Activated naive CD8-positive, alpha-beta T cell treated with anti-CD3 and anti-CD28 coated beads, Interleukin-2, amount 50 U/mL, for 24 hours (primary cell): ENCODE data around the gene GPRIN1.

Source experiments
- ATAC-seq: fragments of 150-1000 bp; cut with Tn5 transposase; one replicate; pipeline ENCODE4 v1.10.0; 2021
- DNase-seq: peaks from one replicate; pipeline ENCODE4 v3.0.0; 2021
- H3K27ac Mint-ChIP-seq: one replicate; pipeline ENCODE4 v1.8.0; 2021; ENCODE audit warnings: mild to moderate bottlenecking, mixed read lengths
- H3K27me3 Mint-ChIP-seq: one replicate; pipeline ENCODE4 v1.8.0; 2021; ENCODE audit warnings: mixed read lengths
- H3K36me3 Mint-ChIP-seq: one replicate; pipeline ENCODE4 v1.8.0; 2021; ENCODE audit warnings: low read depth, mixed read lengths
- H3K4me1 Mint-ChIP-seq: one replicate; pipeline ENCODE4 v1.8.0; 2021; ENCODE audit warnings: mixed read lengths
- H3K4me3 Mint-ChIP-seq: one replicate; pipeline ENCODE4 v1.8.0; 2021; ENCODE audit warnings: mild to moderate bottlenecking, moderate library complexity, mixed read lengths
- H3K9me3 Mint-ChIP-seq: one replicate; pipeline ENCODE4 v1.8.0; 2021; ENCODE audit warnings: mixed read lengths

GPRIN1 gene

DNA sequence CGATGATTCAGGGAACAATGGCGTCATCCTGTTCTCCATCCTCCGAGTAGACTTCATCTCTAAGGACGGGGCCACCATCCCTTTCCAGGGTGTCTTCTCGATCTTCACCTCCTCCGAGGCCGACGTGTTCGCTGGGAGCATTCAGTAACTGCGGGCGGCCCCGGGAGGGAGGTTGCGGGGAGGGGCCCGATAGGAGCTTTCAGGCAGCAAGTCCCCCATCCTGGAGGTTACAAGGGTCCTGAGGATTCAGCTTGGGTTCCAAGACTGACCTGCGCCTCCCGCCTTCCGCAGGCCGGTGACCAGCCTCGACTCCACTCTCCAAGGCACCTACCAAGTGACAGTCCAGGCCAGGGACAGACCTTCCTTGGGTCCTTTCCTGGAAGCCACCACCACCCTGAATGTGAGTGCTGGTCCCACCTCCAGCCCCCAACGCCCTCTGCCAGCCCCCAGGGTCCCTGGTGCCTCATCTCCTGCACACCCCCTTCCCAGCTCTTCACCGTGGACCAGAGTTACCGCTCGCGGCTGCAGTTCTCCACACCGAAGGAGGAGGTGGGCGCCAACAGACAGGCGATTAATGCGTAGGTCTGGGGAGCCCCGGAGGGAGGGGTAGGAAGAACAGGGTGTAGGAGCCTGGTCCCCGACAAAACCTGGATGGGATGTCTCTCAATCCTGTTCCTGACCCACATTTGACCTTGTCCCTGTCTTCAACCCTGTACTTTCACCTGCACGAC, 20.8 kb downstream of the GPRIN1 start:
- DNase-seq (no peak), ATAC-seq (no peak)
- Mint-ChIP-seq H3K27ac (no peak overlapping the region), H3K36me3 (no peaks in the 10 kb centered on the region), H3K4me3 (no peak overlapping the region), H3K4me1 (no peaks in the 10 kb centered on the region), H3K27me3 (no peaks in the 10 kb centered on the region), H3K9me3 (peaks cover 6% of the 10 kb centered on the region)

DNA sequence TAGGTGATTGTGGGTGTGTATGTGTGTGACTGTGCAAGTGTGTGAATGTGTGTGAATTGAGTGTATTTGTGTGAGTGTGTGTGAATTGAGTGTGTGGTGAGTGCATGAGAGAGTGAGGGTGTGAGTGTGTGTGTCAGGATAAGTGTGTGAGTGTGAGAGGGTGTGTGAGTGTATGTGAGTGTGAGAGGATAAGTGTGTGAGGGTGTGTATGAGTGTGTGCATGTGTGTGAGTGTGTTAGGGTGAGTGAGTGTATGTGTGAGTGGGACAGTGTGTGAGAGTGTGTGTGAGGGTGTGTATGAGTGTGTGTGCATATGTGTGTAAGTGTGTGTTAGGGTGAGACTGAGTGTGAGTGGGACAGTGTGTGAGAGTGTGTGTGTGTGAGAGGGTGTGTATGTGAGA, 21.7 kb downstream of the GPRIN1 start:
- no peaks in the 10 kb centered on the region for H3K36me3 Mint-ChIP-seq
- no peak overlapping the region for H3K4me3 Mint-ChIP-seq
- DNase-seq (no peak), ATAC-seq (no peak)
- no peaks in the 10 kb centered on the region for H3K27me3 Mint-ChIP-seq
- H3K27ac Mint-ChIP-seq: no peak overlapping the region
- H3K9me3 Mint-ChIP-seq: peaks cover 6% of the 10 kb centered on the region
- H3K4me1 Mint-ChIP-seq: no peaks in the 10 kb centered on the region

DNA sequence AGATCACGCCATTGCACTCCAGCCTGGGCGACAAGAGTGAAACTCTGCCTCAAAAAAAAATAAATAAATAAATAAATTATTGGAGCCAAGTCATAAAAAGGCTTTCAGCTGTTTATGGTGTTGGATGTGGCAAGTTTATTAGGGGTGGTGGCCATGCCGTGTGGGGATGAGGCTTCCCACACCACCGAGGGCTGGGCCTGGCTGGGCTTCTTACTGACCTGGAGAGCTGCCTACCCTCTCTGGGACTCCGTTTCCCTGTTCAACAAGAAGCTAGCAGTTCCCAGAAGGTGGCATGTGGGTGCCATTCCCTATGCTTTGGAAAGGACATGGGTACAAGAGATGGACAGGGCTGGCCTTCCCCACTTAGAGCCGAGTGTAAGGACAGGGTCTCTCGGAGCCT, 22.6 kb downstream of the GPRIN1 start:
- ATAC-seq (no peak), DNase-seq (no peak)
- Mint-ChIP-seq H3K27ac (no peak overlapping the region), H3K36me3 (no peaks in the 10 kb centered on the region), H3K4me3 (no peak overlapping the region), H3K27me3 (no peaks in the 10 kb centered on the region), H3K4me1 (no peaks in the 10 kb centered on the region), H3K9me3 (peaks cover 6% of the 10 kb centered on the region)

DNA sequence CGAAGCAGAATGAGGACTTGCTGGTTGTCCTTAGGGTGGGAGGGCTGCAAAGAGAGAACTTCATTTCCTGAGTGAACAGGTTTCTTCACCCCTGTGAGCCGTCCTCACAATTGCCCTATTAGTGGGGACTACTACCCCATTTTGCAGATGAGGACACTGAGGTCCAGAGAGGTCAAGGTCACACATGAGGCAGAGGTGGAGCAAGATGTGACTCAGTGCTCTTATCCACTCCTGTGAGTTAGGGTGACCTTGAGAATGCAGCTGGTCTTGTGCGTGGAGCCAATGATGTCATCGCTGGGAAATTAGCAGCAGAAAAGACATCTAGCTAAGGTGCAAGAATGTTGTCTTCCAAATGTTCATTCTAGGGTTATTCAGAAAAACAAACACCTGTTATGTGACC, 26.9 kb downstream of the GPRIN1 start:
- H3K27ac Mint-ChIP-seq: no peak overlapping the region
- ATAC-seq: no peak
- no peaks in the 10 kb centered on the region for H3K4me1 Mint-ChIP-seq
- peaks cover 6% of the 10 kb centered on the region for H3K9me3 Mint-ChIP-seq
- no peaks in the 10 kb centered on the region for H3K36me3 Mint-ChIP-seq
- no peak for DNase-seq
- no peak overlapping the region for H3K4me3 Mint-ChIP-seq
- no peaks in the 10 kb centered on the region for H3K27me3 Mint-ChIP-seq

DNA sequence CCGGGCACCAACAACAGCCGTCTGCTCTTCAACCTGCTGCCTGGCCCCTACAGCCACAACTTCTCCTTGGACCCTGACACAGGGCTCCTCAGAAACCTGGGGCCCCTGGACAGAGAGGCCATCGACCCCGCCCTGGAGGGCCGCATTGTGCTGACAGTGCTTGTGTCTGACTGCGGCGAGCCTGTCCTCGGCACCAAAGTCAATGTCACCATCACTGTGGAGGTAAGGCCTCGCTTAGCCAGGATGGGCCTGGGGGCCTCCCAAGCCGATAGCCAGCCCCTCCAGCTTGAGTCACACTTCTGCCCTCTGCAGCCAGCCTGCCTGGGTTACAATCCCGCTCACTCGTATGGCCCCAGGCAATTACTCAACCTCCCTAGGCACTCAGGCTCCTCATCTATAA, 28.6 kb downstream of the GPRIN1 start:
- Mint-ChIP-seq H3K36me3 (no peaks in the 10 kb centered on the region), H3K27me3 (no peaks in the 10 kb centered on the region), H3K4me1 (no peaks in the 10 kb centered on the region), H3K27ac (no peak overlapping the region), H3K9me3 (peaks cover 6% of the 10 kb centered on the region), H3K4me3 (no peak overlapping the region)
- ATAC-seq: no peak
- DNase-seq: no peak

DNA sequence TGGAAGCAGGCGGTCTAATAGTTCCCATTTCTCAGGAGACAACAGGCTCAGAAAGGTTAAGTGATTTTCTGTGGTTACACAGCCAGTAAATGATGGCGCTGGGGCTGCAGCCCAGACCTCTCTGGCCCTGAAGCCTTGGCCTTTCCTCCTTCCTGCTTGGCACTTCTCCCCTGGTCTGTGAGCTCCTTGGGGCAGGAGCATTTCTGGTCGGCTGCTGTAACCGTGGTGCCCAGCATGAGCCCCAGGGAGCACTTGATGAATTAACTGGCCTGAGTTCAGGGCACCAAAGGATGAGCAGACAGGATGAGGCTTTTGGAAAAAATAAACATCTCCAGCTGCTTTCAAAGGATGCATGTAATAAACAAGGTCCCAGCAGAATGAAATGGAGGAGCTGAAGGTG, 30.6 kb downstream of the GPRIN1 start:
- Mint-ChIP-seq H3K36me3 (no peaks in the 10 kb centered on the region), H3K4me1 (no peaks in the 10 kb centered on the region), H3K4me3 (no peak overlapping the region), H3K27ac (no peak overlapping the region), H3K9me3 (no peaks in the 10 kb centered on the region), H3K27me3 (no peaks in the 10 kb centered on the region)
- ATAC-seq (no peak), DNase-seq (no peak)

DNA sequence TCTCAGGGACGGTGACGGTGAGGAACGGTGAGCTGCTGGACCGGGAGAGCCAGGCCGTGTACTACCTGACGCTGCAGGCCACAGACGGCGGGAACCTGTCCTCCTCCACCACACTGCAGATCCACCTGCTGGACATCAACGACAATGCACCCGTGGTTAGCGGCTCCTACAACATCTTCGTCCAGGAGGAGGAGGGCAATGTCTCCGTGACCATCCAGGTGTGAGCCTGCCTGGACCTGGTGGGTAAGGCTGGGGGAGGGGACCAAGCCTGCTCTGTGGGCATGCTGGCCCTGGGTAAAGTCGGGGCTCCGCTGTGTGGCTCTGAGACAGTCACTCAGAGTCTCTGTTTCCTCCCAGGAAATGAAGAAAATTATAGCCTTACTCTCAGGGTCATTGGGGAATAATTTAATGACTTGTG, 31.6 kb downstream of the GPRIN1 start:
- ATAC-seq: no peak
- H3K4me1 Mint-ChIP-seq: no peaks in the 10 kb centered on the region

DNA sequence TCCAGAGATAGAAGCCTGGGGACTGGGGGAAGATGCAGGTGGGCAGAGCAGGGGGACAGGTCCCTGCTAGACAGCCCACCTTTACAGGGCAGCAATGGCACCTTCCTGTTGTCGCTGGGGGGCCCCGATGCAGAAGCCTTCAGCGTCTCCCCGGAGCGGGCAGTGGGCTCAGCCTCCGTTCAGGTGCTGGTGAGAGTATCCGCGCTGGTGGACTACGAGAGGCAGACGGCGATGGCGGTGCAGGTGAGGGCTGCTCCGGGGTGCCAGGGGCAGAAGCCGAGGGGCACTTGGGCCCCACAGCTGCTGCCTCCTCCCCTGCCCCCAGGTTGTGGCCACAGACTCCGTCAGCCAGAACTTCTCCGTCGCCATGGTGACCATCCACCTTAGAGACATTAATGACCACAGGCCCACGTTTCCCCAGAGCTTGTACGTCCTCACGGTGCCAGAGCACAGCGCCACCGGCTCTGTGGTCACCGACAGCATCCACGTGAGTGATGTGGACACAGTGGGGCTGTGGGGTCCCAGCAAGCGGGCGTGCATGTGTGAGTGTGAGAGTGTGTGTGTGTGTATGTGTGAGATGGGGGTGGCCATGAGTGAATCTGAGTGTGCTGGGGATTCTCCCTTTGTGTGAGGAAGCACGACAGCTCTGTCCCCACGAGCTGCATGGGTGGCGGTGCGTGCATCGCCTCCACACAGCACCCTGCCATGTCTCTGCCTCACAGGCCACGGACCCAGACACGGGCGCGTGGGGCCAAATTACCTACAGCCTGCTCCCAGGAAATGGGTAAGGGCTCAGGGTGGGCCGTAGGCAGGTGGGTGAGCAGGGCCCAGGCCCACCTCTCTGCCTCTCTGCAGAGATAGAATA, 32.4 kb downstream of the GPRIN1 start:
- H3K4me1 Mint-ChIP-seq: no peaks in the 10 kb centered on the region
- ATAC-seq: no peak
- H3K27me3 Mint-ChIP-seq: no peaks in the 10 kb centered on the region
- H3K4me3 Mint-ChIP-seq: no peak overlapping the region
- no peak for DNase-seq
- no peak overlapping the region for H3K27ac Mint-ChIP-seq
- H3K36me3 Mint-ChIP-seq: no peaks in the 10 kb centered on the region
- no peaks in the 10 kb centered on the region for H3K9me3 Mint-ChIP-seq

More for the DNA sequence above, 31.6 kb downstream of the GPRIN1 start:
- Mint-ChIP-seq H3K27ac (no peak overlapping the region), H3K36me3 (no peaks in the 10 kb centered on the region), H3K27me3 (no peaks in the 10 kb centered on the region), H3K4me3 (no peak overlapping the region), H3K9me3 (no peaks in the 10 kb centered on the region)
- peak; percentile 40 for DNase-seq

DNA sequence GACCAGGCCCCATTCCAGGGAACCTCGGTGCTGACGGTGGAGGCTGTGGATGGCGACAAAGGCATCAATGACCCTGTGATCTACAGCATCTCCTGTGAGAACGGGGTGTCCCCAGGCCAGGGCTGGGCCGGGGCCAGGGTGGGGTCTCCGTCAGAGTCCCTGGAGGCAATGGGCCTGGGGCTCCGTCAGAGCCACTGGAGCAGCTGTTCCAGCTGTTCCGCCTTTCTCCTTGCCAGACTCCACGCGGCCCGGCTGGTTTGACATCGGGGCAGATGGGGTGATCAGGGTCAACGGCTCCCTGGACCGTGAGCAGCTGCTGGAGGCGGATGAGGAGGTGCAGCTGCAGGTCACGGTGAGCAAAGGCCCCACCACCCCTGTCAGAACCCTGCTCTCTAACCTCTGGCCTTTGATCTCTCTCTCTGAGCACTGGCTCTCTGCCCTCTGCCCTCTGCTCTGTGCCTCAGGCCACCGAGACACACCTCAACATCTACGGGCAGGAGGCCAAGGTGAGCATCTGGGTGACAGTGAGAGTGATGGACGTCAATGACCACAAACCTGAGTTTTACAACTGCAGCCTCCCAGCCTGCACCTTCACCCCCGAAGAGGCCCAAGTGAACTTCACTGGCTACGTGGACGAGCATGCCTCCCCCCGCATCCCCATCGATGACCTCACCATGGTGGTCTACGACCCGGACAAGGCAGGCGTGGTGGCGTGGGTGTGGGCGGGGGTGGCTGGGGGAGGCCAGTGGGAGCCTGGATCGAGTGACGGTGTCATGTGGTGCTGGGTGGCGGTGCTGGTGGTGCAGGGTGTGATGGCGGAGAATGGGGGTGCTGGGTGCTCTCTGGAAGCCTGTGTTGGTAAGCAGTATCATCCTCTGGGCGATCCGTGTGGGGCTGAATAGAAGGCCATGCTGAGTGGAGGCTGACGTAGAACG, 34.2 kb downstream of the GPRIN1 start:
- Mint-ChIP-seq H3K27ac (no peak overlapping the region), H3K4me3 (no peak overlapping the region), H3K4me1 (no peaks in the 10 kb centered on the region), H3K36me3 (no peaks in the 10 kb centered on the region), H3K9me3 (no peaks in the 10 kb centered on the region), H3K27me3 (peaks cover 2% of the 10 kb centered on the region)
- no peak for ATAC-seq
- DNase-seq: no peak

DNA sequence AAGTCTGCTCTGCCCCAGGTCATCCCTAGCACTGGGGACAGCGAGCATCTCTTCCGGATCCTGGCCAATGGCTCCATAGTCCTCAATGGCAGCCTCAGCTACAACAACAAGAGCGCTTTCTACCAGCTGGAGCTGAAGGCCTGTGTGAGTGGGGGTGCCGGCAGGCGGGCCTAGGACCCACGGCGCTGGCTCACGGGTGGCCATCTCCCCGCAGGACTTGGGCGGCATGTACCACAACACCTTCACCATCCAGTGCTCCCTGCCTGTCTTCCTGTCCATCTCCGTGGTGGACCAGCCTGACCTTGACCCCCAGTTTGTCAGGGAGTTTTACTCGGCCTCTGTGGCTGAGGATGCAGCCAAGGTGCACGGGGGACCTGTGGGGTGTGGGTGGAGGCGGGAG, 34.9 kb downstream of the GPRIN1 start:
- Mint-ChIP-seq H3K4me1 (no peaks in the 10 kb centered on the region), H3K4me3 (no peak overlapping the region), H3K36me3 (no peaks in the 10 kb centered on the region), H3K27ac (no peak overlapping the region), H3K9me3 (no peaks in the 10 kb centered on the region), H3K27me3 (peaks cover 2% of the 10 kb centered on the region)
- ATAC-seq: no peak
- no peak for DNase-seq

DNA sequence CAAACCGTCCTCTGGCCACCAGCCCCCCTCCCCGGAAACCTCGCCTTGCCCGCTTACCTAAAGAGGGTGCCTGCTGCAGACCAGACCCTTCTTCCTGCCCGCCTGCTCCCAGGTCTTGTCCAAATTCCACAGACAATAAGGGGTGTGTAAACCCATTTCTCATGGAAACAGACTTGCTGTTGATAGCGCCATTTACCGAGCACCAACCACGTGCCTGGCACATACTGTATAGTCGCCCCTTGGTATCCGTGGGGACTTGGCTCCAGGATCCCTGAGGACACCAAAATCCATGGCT, 35.7 kb downstream of the GPRIN1 start:
- no peak for DNase-seq
- H3K4me1 Mint-ChIP-seq: no peaks in the 10 kb centered on the region
- H3K27me3 Mint-ChIP-seq: peaks cover 2% of the 10 kb centered on the region
- no peak for ATAC-seq
- H3K9me3 Mint-ChIP-seq: no peaks in the 10 kb centered on the region
- H3K27ac Mint-ChIP-seq: no peak overlapping the region
- H3K4me3 Mint-ChIP-seq: no peak overlapping the region
- no peaks in the 10 kb centered on the region for H3K36me3 Mint-ChIP-seq

DNA sequence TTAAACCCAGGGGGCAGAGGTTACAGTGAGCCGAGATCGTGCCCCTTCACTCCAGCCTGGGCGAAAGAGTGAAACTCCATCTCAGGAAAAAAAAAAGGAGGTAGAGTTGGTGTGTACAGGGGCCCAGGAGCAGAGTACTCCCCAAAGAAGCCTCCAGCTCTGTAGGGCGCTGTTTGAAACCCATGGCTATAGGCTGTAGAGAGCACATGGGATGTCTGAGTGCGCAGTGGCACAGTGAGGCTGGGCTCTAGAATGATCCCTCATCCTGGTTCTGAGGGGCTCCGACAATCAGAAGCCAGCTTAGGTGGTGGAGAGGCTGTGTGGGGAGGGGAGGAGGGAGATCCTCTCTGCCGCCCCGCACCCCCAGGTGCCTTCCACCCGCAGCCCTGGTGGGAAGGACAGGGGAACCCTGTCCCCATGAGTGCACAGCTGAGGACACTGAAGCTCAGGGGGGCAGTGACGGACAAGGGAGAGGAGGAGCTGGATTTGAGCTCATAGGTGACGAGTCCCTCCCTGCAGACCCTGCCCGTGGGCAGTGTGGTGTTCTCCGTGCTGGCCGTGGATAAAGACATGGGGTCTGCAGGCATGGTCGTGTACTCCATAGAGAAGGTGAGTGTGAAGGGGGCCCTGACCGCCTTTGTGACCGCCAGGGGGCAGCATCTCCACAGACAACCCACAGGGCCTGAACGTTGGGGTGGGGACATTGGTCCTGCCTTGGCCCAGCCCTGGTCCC, 36.2 kb downstream of the GPRIN1 start:
- H3K27me3 Mint-ChIP-seq: peaks cover 2% of the 10 kb centered on the region
- H3K36me3 Mint-ChIP-seq: no peaks in the 10 kb centered on the region
- H3K4me3 Mint-ChIP-seq: no peak overlapping the region
- peak; percentile 87 for DNase-seq
- H3K4me1 Mint-ChIP-seq: no peaks in the 10 kb centered on the region
- H3K27ac Mint-ChIP-seq: no peak overlapping the region
- ATAC-seq: peak; percentile 86
- no peaks in the 10 kb centered on the region for H3K9me3 Mint-ChIP-seq

DNA sequence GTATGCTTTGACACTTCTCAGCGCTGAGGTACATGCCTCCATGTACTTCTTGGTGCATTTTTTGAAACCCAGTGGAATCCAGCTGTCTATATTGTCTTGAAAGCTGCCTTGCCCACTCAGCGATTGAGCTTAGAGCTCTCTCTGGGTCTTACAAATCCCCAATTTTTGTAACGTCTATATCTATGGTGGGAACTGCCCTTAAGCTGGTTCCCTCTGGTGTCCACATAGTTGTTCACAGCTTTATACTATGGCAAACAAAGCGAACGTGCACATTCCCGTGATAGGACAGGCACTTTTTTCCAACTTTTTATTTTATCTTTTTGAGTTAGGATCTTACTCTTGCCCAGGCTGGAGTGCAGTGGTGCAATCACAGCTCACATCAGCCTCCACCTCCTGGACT, 39.9 kb downstream of the GPRIN1 start:
- ATAC-seq (no peak), DNase-seq (no peak)
- H3K36me3 Mint-ChIP-seq: no peaks in the 10 kb centered on the region
- peaks cover 2% of the 10 kb centered on the region for H3K27me3 Mint-ChIP-seq
- H3K9me3 Mint-ChIP-seq: no peaks in the 10 kb centered on the region
- no peaks in the 10 kb centered on the region for H3K4me1 Mint-ChIP-seq
- H3K27ac Mint-ChIP-seq: no peak overlapping the region
- no peak overlapping the region for H3K4me3 Mint-ChIP-seq

DNA sequence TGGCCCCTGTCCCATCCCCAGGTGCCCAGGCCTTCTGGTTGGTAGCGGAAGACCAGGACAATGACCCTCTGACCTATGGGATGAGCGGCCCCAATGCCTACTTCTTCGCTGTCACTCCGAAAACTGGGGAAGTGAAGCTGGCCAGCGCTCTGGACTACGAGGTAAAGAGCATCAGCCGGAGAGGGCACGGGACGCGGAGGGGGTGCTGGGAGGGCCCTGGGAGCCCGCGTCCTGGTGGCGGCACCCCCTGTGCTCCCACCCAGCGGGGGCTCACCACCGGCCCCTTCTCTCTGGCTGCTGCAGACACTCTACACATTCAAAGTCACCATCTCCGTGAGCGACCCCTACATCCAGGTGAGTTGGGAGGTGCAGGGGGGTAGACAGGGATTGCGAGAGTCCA, 41.3 kb downstream of the GPRIN1 start:
- Mint-ChIP-seq H3K27ac (no peak overlapping the region), H3K36me3 (no peaks in the 10 kb centered on the region), H3K27me3 (peaks cover 2% of the 10 kb centered on the region), H3K9me3 (no peaks in the 10 kb centered on the region), H3K4me1 (no peaks in the 10 kb centered on the region), H3K4me3 (no peak overlapping the region)
- DNase-seq: no peak
- no peak for ATAC-seq
